B cell (primary cell): ENCODE measurements around the gene KCTD20. TPM values are rescaled to one million over a fixed set of nuclear protein-coding genes. Genes with fewer than 3 reads are reported as not detected.

Experiments used
- ATAC-seq: fragments of 200-7000 bp; cut with Tn5 transposase; one replicate; pipeline ENCODE4 v1.10.0; 2021; ENCODE audit warnings: low read depth, mild to moderate bottlenecking, moderate number of reproducible peaks, moderate library complexity
- CTCF ChIA-PET: fragments of 350-600 bp; sonication (Branson Sonifier 250); formaldehyde crosslinking; loops from one replicate; lab custom pipeline; 2021; ENCODE audit warnings: antibody characterized with exemption, inconsistent platforms; lab: Charles Lee
- POLR2A ChIA-PET: fragments of 350-600 bp; sonication (Branson Sonifier 250); formaldehyde crosslinking; loops from one replicate; lab custom pipeline; 2021; ENCODE audit warnings: antibody characterized with exemption; lab: Charles Lee
- DNase-seq: peaks from one replicate; pipeline ENCODE4 v3.0.0; 2013
- H2AFZ ChIP-seq: 2 replicates; pipeline ENCODE4 v1.6.1; 2012; ENCODE audit warnings: mild to moderate bottlenecking, low read depth, low read length; ENCODE audit not compliant: insufficient read depth, poor library complexity, severe bottlenecking
- H3K27ac ChIP-seq, 2 donors: 1 replicate in 1 of 2; 2 replicates in 1 of 2; pipeline ENCODE4 v1.5.1; 2012 to 2013; ENCODE audit warnings: low read length in 2 of 2, mild to moderate bottlenecking in 2 of 2, moderate library complexity in 1 of 2
- H3K27me3 ChIP-seq, 4 experiments: fragments of 200-600 bp in 1 of 4; sonication (generic) in 1 of 4; replicated peaks in 1 of 4; 1 replicate in 2 of 4; 2 replicates in 2 of 4; pipeline versions ENCODE4 v1.6.1 to v1.7.0; 2013 to 2016; ENCODE audit warnings: low read length in 3 of 4, mild to moderate bottlenecking in 2 of 4, mixed read lengths in 1 of 4, moderate library complexity in 1 of 4; ENCODE audit not compliant: insufficient read depth in 4 of 4, control insufficient read depth in 3 of 4; ENCODE audit errors: control extremely low read depth in 1 of 4
- H3K36me3 ChIP-seq, 2 experiments: replicated peaks in 1 of 2; 1 replicate in 1 of 2; 2 replicates in 1 of 2; pipeline versions ENCODE4 v1.6.1 to v1.7.1; 2013; ENCODE audit warnings: low read length in 1 of 2; ENCODE audit not compliant: insufficient read depth in 2 of 2, control insufficient read depth in 1 of 2; ENCODE audit errors: control extremely low read depth in 1 of 2, extremely low read depth in 1 of 2
- H3K4me1 ChIP-seq, 2 donors: fragments of 200-600 bp in 1 of 2; sonication (generic) in 1 of 2; 1 replicate in 1 of 2; 2 replicates in 1 of 2; pipeline versions ENCODE4 v1.5.1 to v1.6.1; 2013 to 2017; ENCODE audit warnings: low read length in 2 of 2; ENCODE audit not compliant: control insufficient read depth in 2 of 2, insufficient read depth in 2 of 2
- H3K4me2 ChIP-seq: replicated peaks from 2 replicates; pipeline ENCODE3; 2012; ENCODE audit warnings: mild to moderate bottlenecking, low read depth, low read length; ENCODE audit not compliant: poor library complexity, severe bottlenecking
- H3K4me3 ChIP-seq, 5 experiments: fragments of 200-600 bp in 1 of 5; sonication (generic) in 1 of 5; 1 replicate in 3 of 5; 2 replicates in 2 of 5; pipeline versions ENCODE4 v1.5.1 to v1.7.0; 2011 to 2016; ENCODE audit warnings: low read length in 4 of 5, mild to moderate bottlenecking in 4 of 5, low read depth in 2 of 5, control low read depth in 1 of 5, moderate library complexity in 1 of 5; ENCODE audit not compliant: insufficient read depth in 1 of 5; ENCODE audit errors: control extremely low read depth in 1 of 5, extremely low read depth in 1 of 5
- H3K79me2 ChIP-seq: fragments of 200-600 bp; sonication (generic); one replicate; pipeline ENCODE4 v1.6.0; 2016; ENCODE audit warnings: low read length; ENCODE audit not compliant: control insufficient read depth, insufficient read depth
- H3K9ac ChIP-seq: fragments of 200-600 bp; sonication (generic); 2 replicates; pipeline ENCODE4 v1.6.1; 2017; ENCODE audit warnings: mild to moderate bottlenecking, low read length, moderate library complexity
- H3K9me3 ChIP-seq, 3 donors: one replicate each; pipeline versions ENCODE4 v1.6.1 to v1.7.1; 2013; ENCODE audit warnings: low read length in 2 of 3; ENCODE audit not compliant: control insufficient read depth in 2 of 3, insufficient read depth in 1 of 3; ENCODE audit errors: control extremely low read depth in 1 of 3
- H4K20me1 ChIP-seq: 2 replicates; pipeline ENCODE4 v1.6.0; 2012; ENCODE audit warnings: mild to moderate bottlenecking, low read length; ENCODE audit not compliant: insufficient read depth, control insufficient read depth, poor library complexity, severe bottlenecking
- H3K27ac Mint-ChIP-seq: one replicate; pipeline ENCODE4 v1.8.0; 2021; ENCODE audit warnings: mixed read lengths
- H3K27me3 Mint-ChIP-seq: one replicate; pipeline ENCODE4 v1.8.0; 2021; ENCODE audit warnings: mixed read lengths
- H3K4me1 Mint-ChIP-seq: one replicate; pipeline ENCODE4 v1.8.0; 2021; ENCODE audit warnings: mixed read lengths
- H3K4me3 Mint-ChIP-seq: one replicate; pipeline ENCODE4 v1.8.0; 2021; ENCODE audit warnings: mixed read lengths
- H3K9me3 Mint-ChIP-seq: one replicate; pipeline ENCODE4 v1.8.0; 2022; ENCODE audit warnings: mixed read lengths; ENCODE audit not compliant: insufficient read depth
- CTCF ChIP-seq: fragments of 200-600 bp; IDR thresholded peaks from one replicate; pipeline ENCODE4 v1.8.0; 2022; ENCODE audit warnings: antibody characterized with exemption, mild to moderate bottlenecking
- EZH2 ChIP-seq: IDR thresholded peaks from 2 replicates; pipeline ENCODE4 v1.6.1; 2012; ENCODE audit warnings: borderline replicate concordance, low read depth, mild to moderate bottlenecking, moderate library complexity, low read length; ENCODE audit not compliant: insufficient read depth, poor library complexity, severe bottlenecking
- WGBS: methylation state at CpG from one replicate; pipeline ENCODE4 v1.1.5; 2013; ENCODE audit warnings: missing lambda C conversion rate; ENCODE audit not compliant: insufficient coverage; 5-methylcytosine and 5-hydroxymethylcytosine counted together
- intact Hi-C: fragments of 100-400 bp; cut with micrococcal nuclease; formaldehyde crosslinking; loops from one replicate; pipeline ENCODE4 v1.10.0; 2022
- polyA plus RNA-seq: library from polyadenylated mRNA; depleted of rRNA; stranded (reverse); fragments of >200 nt; gene quantifications from 2 replicates; pipeline ENCODE4 v1.2.3, GENCODE V29; 2012
- total RNA-seq, 2 donors: library from RNA; stranded (reverse); fragments of 120-200 nt in 1 of 2; gene quantifications; 1 replicate in 1 of 2; 2 replicates in 1 of 2; pipeline versions ENCODE4 v1.2.3 to v1.2.4, GENCODE V29; 2013 to 2022

Gene KCTD20
- total and polyA plus RNA-seq, 2 donors (not counting 1 experiment from before 2014, with no cell fraction given) = 19.5 to 37.5 TPM

GRCh38 chr6:36484736-36485135 lies 41.9 kb downstream of the KCTD20 start:
- H2AFZ ChIP-seq = no peak overlapping the region
- H3K27ac Mint-ChIP-seq = no peak overlapping the region
- H3K9me3 Mint-ChIP-seq = no peaks in the 10 kb centered on the region
- WGBS = 75% methylated on average over 1 of the region's 5 CpGs
- H4K20me1 ChIP-seq = no peaks in the 10 kb centered on the region
- no peak for ATAC-seq
- intact Hi-C loops = no loop called here
- no peak overlapping the region for H3K27ac ChIP-seq
- POLR2A ChIA-PET = no interaction called here
- H3K4me1 ChIP-seq = no peaks in the 10 kb centered on the region
- no peaks in the 10 kb centered on the region for H3K4me1 Mint-ChIP-seq
- H3K27me3 Mint-ChIP-seq = no peaks in the 10 kb centered on the region
- H3K4me2 ChIP-seq = no peak overlapping the region
- CTCF ChIA-PET = no interaction called here
- no peak overlapping the region for H3K9ac ChIP-seq
- H3K79me2 ChIP-seq = no peaks in the 10 kb centered on the region
- no peak overlapping the region for H3K4me3 ChIP-seq
- H3K36me3 ChIP-seq = peaks cover 8 to 59% of the 10 kb centered on the region in 2 experiments
- no peak for DNase-seq
- H3K27me3 ChIP-seq = no peaks in the 10 kb centered on the region
- no peak for TF ChIP-seq EZH2
- H3K4me3 Mint-ChIP-seq = no peak overlapping the region
- no peaks in the 10 kb centered on the region for H3K9me3 ChIP-seq

DNA sequence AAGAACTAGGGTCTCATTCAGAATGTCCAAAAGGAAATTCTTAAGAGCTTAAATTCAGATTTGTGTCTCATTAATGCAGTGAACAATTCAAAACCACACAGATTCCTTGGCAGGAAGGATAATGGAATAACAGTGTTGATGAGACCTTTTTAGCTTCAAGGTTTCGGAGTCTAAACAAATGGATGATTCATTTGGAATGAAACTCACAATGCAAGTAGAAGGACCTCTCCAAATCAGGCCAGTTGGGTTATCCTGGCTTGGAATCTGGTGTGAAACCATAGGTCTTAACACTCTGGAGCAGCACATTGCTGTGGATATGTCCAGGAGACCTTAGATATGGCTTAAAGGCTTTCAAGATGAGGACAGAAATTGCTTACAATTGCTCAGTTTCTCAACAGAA lies 44.9 kb downstream of the KCTD20 start:
- POLR2A ChIA-PET = no interaction called here
- WGBS = 100% methylated on average over 1 of the region's 1 CpG
- intact Hi-C loops = no loop called here

More for the DNA sequence above, 44.9 kb downstream of the KCTD20 start:
- Mint-ChIP-seq H3K27ac (no peak overlapping the region), H3K4me1 (no peaks in the 10 kb centered on the region), H3K9me3 (no peaks in the 10 kb centered on the region), H3K4me3 (no peak overlapping the region), H3K27me3 (no peaks in the 10 kb centered on the region)
- no peak overlapping the region for H3K4me2 ChIP-seq
- no peaks in the 10 kb centered on the region for H3K27me3 ChIP-seq
- ATAC-seq (no peak), DNase-seq (no peak)
- H3K79me2 ChIP-seq = no peaks in the 10 kb centered on the region
- H3K36me3 ChIP-seq = peaks cover 8 to 49% of the 10 kb centered on the region in 2 experiments
- H3K9me3 ChIP-seq = no peaks in the 10 kb centered on the region
- H2AFZ ChIP-seq = no peak overlapping the region
- CTCF ChIA-PET = interaction anchor here (0.5 to 1.4 kb wide), 4 partner anchors 55 to 271 kb away, joined by 3 to 4 read pairs (median 3); no protein-coding TSS in a partner anchor
- TF ChIP-seq CTCF (no peak), EZH2 (no peak)
- H3K9ac ChIP-seq = no peak overlapping the region
- H3K4me3 ChIP-seq = no peak overlapping the region
- no peaks in the 10 kb centered on the region for H4K20me1 ChIP-seq
- H3K4me1 ChIP-seq = no peaks in the 10 kb centered on the region
- no peak overlapping the region for H3K27ac ChIP-seq
